GM10266 (cell line): ENCODE measurements around the gene LRRC27.

Source experiments
- DNase-seq: peaks from one replicate; pipeline ENCODE4 v3.0.0; 2012; ENCODE audit errors: extremely low spot score
- TF ChIP-seq, protein P1 (sequence below): IDR thresholded peaks from 2 replicates; pipeline ENCODE4 v1.5.1; 2012; ENCODE audit warnings: mild to moderate bottlenecking, low read depth; ENCODE audit not compliant: control insufficient read depth, insufficient read depth; ENCODE audit errors: missing control alignments

Gene LRRC27

GRCh38 chr10:132428486-132428995, 96.5 kb downstream of the LRRC27 start:
- TF ChIP-seq, protein P1, sequence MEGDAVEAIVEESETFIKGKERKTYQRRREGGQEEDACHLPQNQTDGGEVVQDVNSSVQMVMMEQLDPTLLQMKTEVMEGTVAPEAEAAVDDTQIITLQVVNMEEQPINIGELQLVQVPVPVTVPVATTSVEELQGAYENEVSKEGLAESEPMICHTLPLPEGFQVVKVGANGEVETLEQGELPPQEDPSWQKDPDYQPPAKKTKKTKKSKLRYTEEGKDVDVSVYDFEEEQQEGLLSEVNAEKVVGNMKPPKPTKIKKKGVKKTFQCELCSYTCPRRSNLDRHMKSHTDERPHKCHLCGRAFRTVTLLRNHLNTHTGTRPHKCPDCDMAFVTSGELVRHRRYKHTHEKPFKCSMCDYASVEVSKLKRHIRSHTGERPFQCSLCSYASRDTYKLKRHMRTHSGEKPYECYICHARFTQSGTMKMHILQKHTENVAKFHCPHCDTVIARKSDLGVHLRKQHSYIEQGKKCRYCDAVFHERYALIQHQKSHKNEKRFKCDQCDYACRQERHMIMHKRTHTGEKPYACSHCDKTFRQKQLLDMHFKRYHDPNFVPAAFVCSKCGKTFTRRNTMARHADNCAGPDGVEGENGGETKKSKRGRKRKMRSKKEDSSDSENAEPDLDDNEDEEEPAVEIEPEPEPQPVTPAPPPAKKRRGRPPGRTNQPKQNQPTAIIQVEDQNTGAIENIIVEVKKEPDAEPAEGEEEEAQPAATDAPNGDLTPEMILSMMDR = no peak
- DNase-seq = no peak
